ENCODE results near the gene CRYBG2.

CRYBG2 gene

DNA sequence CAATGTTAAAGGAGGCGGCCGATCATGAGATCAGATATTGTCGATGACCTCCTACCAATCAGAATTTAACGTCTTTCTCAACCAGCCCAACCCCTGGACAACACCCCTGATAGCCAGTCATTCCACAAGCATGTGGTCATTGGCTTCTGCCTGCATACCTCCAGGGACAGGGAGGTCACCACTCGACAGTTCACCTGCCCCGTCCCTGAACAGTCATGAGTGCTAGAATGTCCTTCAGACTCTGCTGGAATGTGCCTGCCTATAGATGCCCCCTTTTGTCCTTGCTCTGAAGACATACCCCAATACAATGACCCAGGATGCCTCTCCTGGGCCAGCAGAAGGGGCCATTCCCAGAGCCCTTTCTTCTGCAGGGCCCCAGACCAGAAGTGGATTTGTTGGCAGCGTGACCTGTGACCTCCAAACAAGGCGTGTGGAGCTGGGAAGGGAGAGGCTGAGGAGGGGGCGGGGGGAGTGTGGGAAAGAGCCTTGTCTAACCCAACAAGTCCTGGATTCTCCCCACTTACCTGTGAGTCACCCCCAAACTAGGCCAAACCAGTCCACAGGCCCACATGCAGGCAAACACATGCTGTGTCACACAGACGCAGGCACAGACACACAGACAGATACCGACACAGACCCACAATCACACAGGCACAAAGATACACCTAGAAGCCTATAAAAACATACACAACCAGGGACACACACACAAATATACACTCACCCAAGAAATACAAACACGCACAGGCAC is 2.2 kb downstream of the CRYBG2 start:
- FAIRE-seq (no peak), DNase-seq (ENCODE audit: insufficient read length, low spot score) (no peak)
- TF ChIP-seq POLR2A (IDR thresholded peaks at IDR 0.05; ENCODE audit: low read depth, low read length) (no peak), POU2F2 (IDR thresholded peaks at IDR 0.05; ENCODE audit: low read depth, low read length) (no peak), SPI1 (IDR thresholded peaks at IDR 0.05; ENCODE audit: low read depth, low read length) (no peak), TAF1 (IDR thresholded peaks at IDR 0.05; ENCODE audit: low read depth, low read length) (no peak), PAX5 (IDR thresholded peaks at IDR 0.05; ENCODE audit: insufficient read depth, low read length, severe bottlenecking) (no peak), POLR2AphosphoS5 (IDR thresholded peaks at IDR 0.05; ENCODE audit: low read depth, low read length) (no peak)

DNA sequence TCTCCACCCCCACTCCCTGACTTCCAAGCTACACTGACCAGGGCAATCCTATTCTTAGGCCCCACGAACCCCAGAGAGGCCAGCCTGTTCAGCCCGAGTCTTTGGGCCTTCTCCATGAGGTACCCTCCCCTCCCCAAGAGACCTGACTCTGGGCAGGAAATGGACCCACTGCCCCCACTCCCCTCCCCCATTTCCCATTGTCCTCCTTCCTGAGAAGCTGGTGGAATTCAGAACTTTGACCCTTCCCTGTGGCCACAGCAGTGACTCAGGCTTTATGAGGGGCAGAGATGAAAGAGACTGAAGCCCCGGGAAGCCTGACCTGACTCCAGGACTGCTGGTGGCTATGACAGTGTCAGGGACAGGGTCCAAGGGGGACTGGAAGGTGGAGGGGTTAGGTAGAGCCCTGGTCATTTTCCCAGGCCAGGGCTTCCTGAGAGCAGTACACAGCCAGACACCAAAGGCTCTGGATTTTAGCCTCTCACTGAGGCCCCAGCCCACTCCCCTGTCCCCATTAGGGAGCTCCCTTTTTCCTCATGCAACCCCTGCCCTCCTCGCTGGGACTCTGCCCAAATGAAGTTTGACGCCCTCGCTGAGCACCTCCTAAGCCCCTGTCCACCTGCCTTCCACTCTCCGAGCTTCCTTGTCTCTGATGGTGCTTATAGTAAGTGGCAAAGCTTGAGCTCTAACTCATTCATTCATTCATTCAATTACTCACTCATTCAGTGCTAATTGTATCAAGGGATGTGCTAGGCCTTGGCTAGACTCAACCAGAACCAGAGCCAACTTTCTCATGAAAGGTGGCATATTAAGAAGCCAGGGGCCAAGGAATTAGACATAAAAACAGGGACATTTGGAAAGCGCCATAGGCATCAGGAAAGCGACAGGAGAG is 3.0 kb downstream of the CRYBG2 start:
- no peak for TF ChIP-seq POU2F2 (IDR thresholded peaks at IDR 0.05; ENCODE audit: low read depth, low read length)
- DNase-seq (ENCODE audit: insufficient read length, low spot score) (no peak), FAIRE-seq (no peak)

DNA sequence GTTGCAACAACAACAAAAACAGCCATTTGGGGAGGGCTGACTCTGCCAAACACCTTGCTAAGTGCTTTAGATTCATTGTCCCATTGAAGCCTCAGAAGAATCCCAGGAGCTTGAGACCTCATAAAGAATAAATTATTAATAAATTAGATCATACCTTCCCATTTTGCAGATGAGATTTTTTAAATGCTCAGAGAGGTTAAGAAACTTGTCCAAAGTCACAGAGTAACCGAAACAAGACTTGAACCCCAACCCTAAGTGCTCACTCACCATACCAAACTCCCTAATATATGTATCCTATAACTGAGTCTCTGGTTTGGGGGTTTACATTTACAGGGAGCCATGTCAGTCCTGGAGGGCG is 3.6 kb downstream of the CRYBG2 start:
- DNase-seq (ENCODE audit: insufficient read length, low spot score) (no peak), FAIRE-seq (no peak)
- no peak for TF ChIP-seq TAF1 (IDR thresholded peaks at IDR 0.05; ENCODE audit: low read depth, low read length)
- TF ChIP-seq POLR2A (IDR thresholded peaks at IDR 0.05; ENCODE audit: low read depth, low read length), result no peak
- no peak for TF ChIP-seq SPI1 (IDR thresholded peaks at IDR 0.05; ENCODE audit: low read depth, low read length)
- TF ChIP-seq POLR2AphosphoS5 (IDR thresholded peaks at IDR 0.05; ENCODE audit: low read depth, low read length), result no peak
- no peak for TF ChIP-seq PAX5 (IDR thresholded peaks at IDR 0.05; ENCODE audit: insufficient read depth, low read length, severe bottlenecking)
- TF ChIP-seq POU2F2 (IDR thresholded peaks at IDR 0.05; ENCODE audit: low read depth, low read length), result no peak

DNA sequence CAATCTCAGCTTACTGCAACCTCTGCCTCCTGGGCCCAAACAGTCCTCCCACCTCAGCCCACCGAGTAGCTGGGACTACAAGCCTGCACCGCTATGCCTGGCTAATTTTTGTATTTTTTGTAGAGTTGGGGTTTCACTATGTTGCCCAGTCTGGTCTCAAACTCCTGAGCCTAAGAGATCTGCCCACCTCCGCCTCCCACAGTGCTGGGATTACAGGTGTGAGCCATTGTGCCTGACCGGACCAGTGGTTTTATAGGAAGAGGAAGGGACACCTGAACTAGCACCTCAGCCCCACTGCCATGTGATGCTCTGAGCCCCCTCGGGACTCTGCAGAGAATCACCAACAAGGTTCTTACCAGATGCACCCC is 4.1 kb downstream of the CRYBG2 start:
- FAIRE-seq, result no peak
- DNase-seq (ENCODE audit: insufficient read length, low spot score), result no peak
- TF ChIP-seq PAX5 (IDR thresholded peaks at IDR 0.05; ENCODE audit: insufficient read depth, low read length, severe bottlenecking) (no peak), POLR2A (IDR thresholded peaks at IDR 0.05; ENCODE audit: low read depth, low read length) (no peak), SPI1 (IDR thresholded peaks at IDR 0.05; ENCODE audit: low read depth, low read length) (no peak), TAF1 (IDR thresholded peaks at IDR 0.05; ENCODE audit: low read depth, low read length) (no peak), POLR2AphosphoS5 (IDR thresholded peaks at IDR 0.05; ENCODE audit: low read depth, low read length) (no peak), POU2F2 (IDR thresholded peaks at IDR 0.05; ENCODE audit: low read depth, low read length) (no peak)

DNA sequence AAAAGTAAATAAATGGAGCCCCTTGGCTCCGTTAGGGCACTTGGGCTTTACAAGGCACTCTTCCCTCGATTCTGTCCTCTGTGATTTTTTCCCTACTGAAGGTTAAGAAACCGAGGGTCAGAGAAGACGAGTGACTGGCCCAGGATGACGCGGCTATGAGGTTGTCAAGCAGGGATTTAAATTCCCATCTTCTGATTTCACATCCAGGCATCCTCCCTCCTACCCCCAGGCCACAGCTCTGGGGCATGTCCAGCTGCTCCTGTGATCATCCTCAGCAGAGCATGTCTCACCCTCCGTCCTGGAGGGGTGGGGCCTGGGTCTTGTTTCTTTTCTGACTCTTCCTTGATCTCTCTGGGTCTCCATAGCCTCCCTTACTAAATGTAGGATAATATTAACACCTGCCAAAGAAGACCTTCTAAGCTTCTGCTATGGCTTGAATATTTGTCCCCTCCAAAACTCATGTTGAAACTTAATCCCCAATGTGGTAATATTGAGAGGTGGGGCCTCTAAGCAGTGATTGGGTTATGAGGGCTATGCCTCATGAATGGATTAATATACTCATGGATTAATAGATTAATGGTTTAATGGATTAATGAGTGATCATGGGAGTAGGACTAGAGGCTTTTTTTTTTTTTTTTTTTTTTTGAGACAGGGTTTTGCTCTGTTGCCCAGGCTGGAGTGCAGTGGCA is 4.6 kb downstream of the CRYBG2 start:
- TF ChIP-seq POU2F2 (IDR thresholded peaks at IDR 0.05; ENCODE audit: low read depth, low read length), result no peak
- no peak for TF ChIP-seq TAF1 (IDR thresholded peaks at IDR 0.05; ENCODE audit: low read depth, low read length)
- no peak for TF ChIP-seq POLR2A (IDR thresholded peaks at IDR 0.05; ENCODE audit: low read depth, low read length)
- TF ChIP-seq SPI1 (IDR thresholded peaks at IDR 0.05; ENCODE audit: low read depth, low read length), result no peak
- TF ChIP-seq POLR2AphosphoS5 (IDR thresholded peaks at IDR 0.05; ENCODE audit: low read depth, low read length), result no peak
- TF ChIP-seq PAX5 (IDR thresholded peaks at IDR 0.05; ENCODE audit: insufficient read depth, low read length, severe bottlenecking), result no peak
- DNase-seq (ENCODE audit: insufficient read length, low spot score), result no peak
- no peak for FAIRE-seq

DNA sequence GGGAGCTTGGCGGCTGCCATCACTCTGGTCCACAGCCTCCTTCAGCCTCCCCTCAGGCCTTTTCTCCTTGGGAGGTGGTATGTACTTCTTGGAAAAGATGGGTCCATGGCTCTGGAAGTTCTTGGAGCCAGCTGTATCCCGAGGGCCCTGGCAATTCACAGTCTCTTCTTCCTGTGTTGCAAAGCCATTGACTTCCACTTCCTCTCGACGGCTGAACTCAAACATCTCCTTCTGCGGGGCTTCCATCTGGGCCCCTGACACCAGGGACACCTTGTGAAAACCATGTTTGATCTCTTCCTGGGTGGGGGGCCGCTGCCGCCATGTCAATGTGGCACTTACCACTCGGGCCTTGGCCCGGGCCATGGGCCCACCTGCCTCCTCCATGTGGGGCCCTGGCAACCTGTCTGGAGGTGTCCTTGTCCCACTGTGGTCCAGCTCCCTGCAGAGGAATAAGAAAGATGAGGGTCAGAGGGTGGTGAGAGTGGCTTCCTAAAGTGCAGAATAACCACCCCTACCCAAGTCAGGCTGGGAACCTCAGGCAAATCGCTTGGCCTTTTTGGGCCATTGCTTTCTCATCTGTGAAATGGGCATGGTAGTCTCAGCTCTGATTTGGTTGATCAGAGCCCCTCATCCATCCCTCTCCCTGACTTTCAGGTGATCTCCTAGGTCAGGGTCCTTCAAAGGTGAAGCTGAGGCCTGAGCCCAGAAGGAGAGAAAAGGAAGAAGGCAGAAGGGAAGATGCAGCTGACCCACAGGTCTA is 7.5 kb downstream of the CRYBG2 start:
- TF ChIP-seq POU2F2 (IDR thresholded peaks at IDR 0.05; ENCODE audit: low read depth, low read length) (no peak), POLR2A (IDR thresholded peaks at IDR 0.05; ENCODE audit: low read depth, low read length) (no peak), SPI1 (IDR thresholded peaks at IDR 0.05; ENCODE audit: low read depth, low read length) (no peak), POLR2AphosphoS5 (IDR thresholded peaks at IDR 0.05; ENCODE audit: low read depth, low read length) (no peak), TAF1 (IDR thresholded peaks at IDR 0.05; ENCODE audit: low read depth, low read length) (no peak), PAX5 (IDR thresholded peaks at IDR 0.05; ENCODE audit: insufficient read depth, low read length, severe bottlenecking) (no peak)
- DNase-seq (ENCODE audit: insufficient read length, low spot score) (no peak), FAIRE-seq (no peak)

DNA sequence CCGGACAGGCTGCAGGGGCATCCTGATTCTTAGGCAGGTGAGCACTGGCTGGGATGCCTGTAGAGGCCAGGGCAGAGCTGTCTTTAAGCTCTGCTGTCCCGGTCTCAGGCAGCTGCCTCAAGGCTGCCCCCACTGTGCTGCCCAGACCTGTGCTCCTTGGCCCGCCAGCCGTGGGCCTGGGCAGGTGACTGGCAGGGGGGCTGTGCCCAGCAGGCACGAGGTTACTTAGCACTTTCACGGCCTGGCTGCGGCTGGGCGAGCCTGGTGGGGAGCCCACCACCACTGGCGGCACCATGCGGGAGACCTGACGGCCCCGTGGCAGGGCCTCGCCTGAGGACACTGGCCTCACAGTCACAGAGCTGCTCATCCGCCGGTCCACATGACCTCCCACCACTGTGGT is 8.2 kb downstream of the CRYBG2 start:
- TF ChIP-seq TAF1 (IDR thresholded peaks at IDR 0.05; ENCODE audit: low read depth, low read length) (no peak), POLR2AphosphoS5 (IDR thresholded peaks at IDR 0.05; ENCODE audit: low read depth, low read length) (no peak), POLR2A (IDR thresholded peaks at IDR 0.05; ENCODE audit: low read depth, low read length) (no peak), PAX5 (IDR thresholded peaks at IDR 0.05; ENCODE audit: insufficient read depth, low read length, severe bottlenecking) (no peak), SPI1 (IDR thresholded peaks at IDR 0.05; ENCODE audit: low read depth, low read length) (no peak), POU2F2 (IDR thresholded peaks at IDR 0.05; ENCODE audit: low read depth, low read length) (no peak)
- FAIRE-seq, result no peak
- no peak for DNase-seq (ENCODE audit: insufficient read length, low spot score)

DNA sequence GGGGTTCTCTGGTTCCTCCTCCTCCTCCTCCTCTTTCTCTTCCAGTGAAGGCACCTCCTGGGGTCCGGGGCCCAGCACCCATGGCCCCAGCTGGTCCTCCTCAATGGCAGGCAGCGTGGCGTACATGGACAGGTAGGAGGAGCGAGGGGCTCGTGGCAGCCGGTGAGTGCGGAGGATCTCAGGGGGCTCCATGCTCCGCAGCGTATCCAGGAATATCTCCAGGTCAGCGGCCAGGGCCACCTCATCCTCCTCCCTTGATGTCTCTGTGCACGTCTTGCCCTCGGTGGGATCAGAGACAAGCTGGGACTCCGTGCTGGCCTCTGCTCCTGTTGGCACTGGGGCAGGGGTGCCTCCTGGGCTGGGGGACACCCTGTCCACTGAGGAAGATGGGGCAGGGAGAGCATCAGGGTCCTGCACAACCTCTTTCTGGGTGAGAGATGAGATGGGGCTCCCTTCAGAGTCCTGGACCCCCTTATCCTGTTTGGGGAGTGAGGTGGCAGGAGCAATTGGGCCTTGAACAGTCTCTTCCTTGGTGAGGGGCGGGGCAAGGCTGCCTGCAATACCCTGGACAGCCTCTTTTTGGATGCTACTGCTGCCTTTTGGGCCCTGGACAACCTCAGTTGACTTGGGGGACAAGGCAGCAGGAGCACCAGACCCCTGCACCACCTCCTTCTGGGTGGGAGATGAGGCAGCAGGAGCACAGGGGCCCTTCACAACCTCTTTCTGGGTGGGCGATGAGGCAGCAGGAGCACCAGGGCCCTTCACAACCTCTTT is 9.6 kb downstream of the CRYBG2 start:
- FAIRE-seq (no peak), DNase-seq (ENCODE audit: insufficient read length, low spot score) (no peak)
- TF ChIP-seq POLR2A (IDR thresholded peaks at IDR 0.05; ENCODE audit: low read depth, low read length) (no peak), PAX5 (IDR thresholded peaks at IDR 0.05; ENCODE audit: insufficient read depth, low read length, severe bottlenecking) (no peak), POLR2AphosphoS5 (IDR thresholded peaks at IDR 0.05; ENCODE audit: low read depth, low read length) (no peak), SPI1 (IDR thresholded peaks at IDR 0.05; ENCODE audit: low read depth, low read length) (no peak), POU2F2 (IDR thresholded peaks at IDR 0.05; ENCODE audit: low read depth, low read length) (no peak), TAF1 (IDR thresholded peaks at IDR 0.05; ENCODE audit: low read depth, low read length) (no peak)
